SK-N-SH treated with all-trans-retinoic acid at 6 μM for 48 hours (cell line): ENCODE measurements around the gene NTSR2.

Source experiments
- ARNTL ChIP-seq: fragments of 450-650 bp; formaldehyde crosslinking; IDR thresholded peaks from 2 replicates; pipeline ENCODE4 v1.5.0; 2020; ENCODE audit warnings: low read depth, mild to moderate bottlenecking, moderate library complexity, borderline replicate concordance
- BACH2 ChIP-seq: fragments of 250-450 bp; sonication (Bioruptor Pico); IDR thresholded peaks from 2 replicates; pipeline ENCODE4 v1.9.0; 2021; ENCODE audit warnings: mild to moderate bottlenecking, borderline replicate concordance
- CSDC2 ChIP-seq: fragments of 250-450 bp; sonication (Bioruptor Pico); IDR thresholded peaks from 2 replicates; pipeline ENCODE4 v1.5.0; 2020; ENCODE audit warnings: mild to moderate bottlenecking, moderate library complexity
- GLIS3 ChIP-seq: fragments of 250-450 bp; sonication (Bioruptor Pico); IDR thresholded peaks from 2 replicates; pipeline ENCODE4 v1.5.0; 2020; ENCODE audit warnings: mild to moderate bottlenecking, moderate library complexity
- ISL1 ChIP-seq: fragments of 250-450 bp; sonication (Bioruptor Pico); IDR thresholded peaks from 2 replicates; pipeline ENCODE4 v2.1.2; 2022; ENCODE audit warnings: mild to moderate bottlenecking, moderate library complexity
- OSR1 ChIP-seq: fragments of 250-450 bp; sonication (Bioruptor Pico); IDR thresholded peaks from 2 replicates; pipeline ENCODE4 v1.8.0; 2022; ENCODE audit warnings: moderate library complexity, mild to moderate bottlenecking, inconsistent platforms
- PATZ1 ChIP-seq: fragments of 250-450 bp; sonication (Bioruptor Pico); IDR thresholded peaks from 2 replicates; pipeline ENCODE4 v1.8.0; 2020; ENCODE audit warnings: mild to moderate bottlenecking, moderate library complexity, borderline replicate concordance
- RARB ChIP-seq: fragments of 250-450 bp; sonication (Bioruptor Pico); IDR thresholded peaks from 2 replicates; pipeline ENCODE4 v1.8.0; 2021; ENCODE audit warnings: mild to moderate bottlenecking, moderate library complexity
- TSHZ2 ChIP-seq: fragments of 250-450 bp; sonication (Bioruptor Pico); IDR thresholded peaks from 2 replicates; pipeline ENCODE4 v1.5.0; 2020; ENCODE audit warnings: mild to moderate bottlenecking, moderate library complexity
- ZFP30 ChIP-seq: fragments of 450-650 bp; formaldehyde crosslinking; IDR thresholded peaks from 2 replicates; pipeline ENCODE4 v1.5.0; 2022; ENCODE audit warnings: mild to moderate bottlenecking, moderate library complexity
- ZNF565 ChIP-seq: fragments of 450-650 bp; formaldehyde crosslinking; conservative IDR thresholded peaks from 2 replicates; pipeline ENCODE4 v1.5.0; 2020; ENCODE audit warnings: low read depth, mild to moderate bottlenecking, moderate library complexity
- ZNF70 ChIP-seq: fragments of 450-650 bp; formaldehyde crosslinking; IDR thresholded peaks from 2 replicates; pipeline ENCODE4 v1.5.0; 2020; ENCODE audit warnings: mild to moderate bottlenecking, moderate library complexity
- TF ChIP-seq, protein P1 (sequence below): fragments of 250-450 bp; sonication (Bioruptor Pico); IDR thresholded peaks from 2 replicates; pipeline ENCODE4 v1.8.0; 2021; ENCODE audit warnings: low read depth, mild to moderate bottlenecking, moderate library complexity, borderline replicate concordance
- TF ChIP-seq, protein P2 (sequence below): fragments of 250-450 bp; sonication (Bioruptor Pico); IDR thresholded peaks from 2 replicates; pipeline ENCODE4 v1.5.1; 2020; ENCODE audit warnings: low read depth, mild to moderate bottlenecking, moderate library complexity

DNA sequence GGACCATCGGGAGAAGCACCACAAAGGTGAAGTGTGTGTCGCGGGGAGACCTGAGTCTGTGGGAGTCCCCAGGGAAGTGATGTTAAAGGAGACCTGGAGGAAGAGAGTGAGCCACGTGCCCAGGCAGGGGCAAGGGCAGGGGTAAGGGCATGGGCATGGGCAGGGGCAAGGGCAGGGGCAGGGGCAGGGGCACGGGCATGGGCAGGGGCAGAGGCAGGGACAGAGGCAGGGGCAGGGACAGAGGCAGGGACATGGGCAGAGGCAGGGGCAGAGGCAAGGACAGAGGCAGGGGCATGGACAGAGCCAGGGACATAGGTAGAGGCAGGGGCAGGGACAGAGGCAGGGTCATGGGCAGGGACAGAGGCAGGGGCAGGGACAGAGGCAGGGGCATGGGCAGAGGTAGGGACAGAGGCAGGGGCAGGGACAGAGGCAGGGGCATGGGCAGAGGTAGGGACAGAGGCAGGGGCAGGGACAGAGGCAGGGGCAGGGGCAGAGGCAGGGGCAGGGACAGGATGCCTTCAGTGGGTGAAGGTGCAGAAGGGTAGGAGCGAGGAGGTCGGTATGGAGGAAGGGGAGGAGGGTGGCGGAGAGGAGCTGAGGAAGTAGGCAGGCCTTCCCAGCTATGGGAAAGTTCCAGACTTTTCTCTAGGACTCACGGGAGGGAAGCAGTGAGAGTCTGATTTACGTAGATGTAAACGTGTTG, 33.3 kb downstream of the NTSR2 start:
- TF ChIP-seq ZFP30 (CRISPR knock-in tag) (no peak), RARB (no peak), PATZ1 (CRISPR knock-in tag) (no peak), CSDC2 (CRISPR knock-in tag) (no peak), TSHZ2 (CRISPR knock-in tag) (no peak), ZNF70 (CRISPR knock-in tag) (no peak), ARNTL (CRISPR knock-in tag) (no peak), OSR1 (CRISPR knock-in tag) (no peak), ISL1 (no peak), BACH2 (CRISPR knock-in tag) (no peak), GLIS3 (CRISPR knock-in tag) (no peak), ZNF565 (CRISPR knock-in tag) (no peak)
- TF ChIP-seq, protein P1, sequence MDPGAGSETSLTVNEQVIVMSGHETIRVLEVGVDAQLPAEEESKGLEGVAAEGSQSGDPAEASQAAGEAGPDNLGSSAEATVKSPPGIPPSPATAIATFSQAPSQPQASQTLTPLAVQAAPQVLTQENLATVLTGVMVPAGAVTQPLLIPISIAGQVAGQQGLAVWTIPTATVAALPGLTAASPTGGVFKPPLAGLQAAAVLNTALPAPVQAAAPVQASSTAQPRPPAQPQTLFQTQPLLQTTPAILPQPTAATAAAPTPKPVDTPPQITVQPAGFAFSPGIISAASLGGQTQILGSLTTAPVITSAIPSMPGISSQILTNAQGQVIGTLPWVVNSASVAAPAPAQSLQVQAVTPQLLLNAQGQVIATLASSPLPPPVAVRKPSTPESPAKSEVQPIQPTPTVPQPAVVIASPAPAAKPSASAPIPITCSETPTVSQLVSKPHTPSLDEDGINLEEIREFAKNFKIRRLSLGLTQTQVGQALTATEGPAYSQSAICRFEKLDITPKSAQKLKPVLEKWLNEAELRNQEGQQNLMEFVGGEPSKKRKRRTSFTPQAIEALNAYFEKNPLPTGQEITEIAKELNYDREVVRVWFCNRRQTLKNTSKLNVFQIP = no peak
- TF ChIP-seq, protein P2, sequence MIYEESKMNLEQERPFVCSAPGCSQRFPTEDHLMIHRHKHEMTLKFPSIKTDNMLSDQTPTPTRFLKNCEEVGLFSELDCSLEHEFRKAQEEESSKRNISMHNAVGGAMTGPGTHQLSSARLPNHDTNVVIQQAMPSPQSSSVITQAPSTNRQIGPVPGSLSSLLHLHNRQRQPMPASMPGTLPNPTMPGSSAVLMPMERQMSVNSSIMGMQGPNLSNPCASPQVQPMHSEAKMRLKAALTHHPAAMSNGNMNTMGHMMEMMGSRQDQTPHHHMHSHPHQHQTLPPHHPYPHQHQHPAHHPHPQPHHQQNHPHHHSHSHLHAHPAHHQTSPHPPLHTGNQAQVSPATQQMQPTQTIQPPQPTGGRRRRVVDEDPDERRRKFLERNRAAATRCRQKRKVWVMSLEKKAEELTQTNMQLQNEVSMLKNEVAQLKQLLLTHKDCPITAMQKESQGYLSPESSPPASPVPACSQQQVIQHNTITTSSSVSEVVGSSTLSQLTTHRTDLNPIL (CRISPR knock-in tag) = no peak
